Activated CD8-positive, alpha-beta memory T cell treated with anti-CD3 and anti-CD28 coated beads for 4 hours (primary cell): ENCODE measurements around the gene EEPD1.
"Not testable (repeated sequence)": the region's sequence is repeated elsewhere in the genome, so short reads cannot be mapped to it uniquely, and the experiment has no call there.

Experiments used
- DNase-seq, 2 donors: peaks; one replicate each; pipeline ENCODE4 v3.0.0-alpha.2; 2020; ENCODE audit warnings: low read depth in 2 of 2

The EEPD1 gene

DNA sequence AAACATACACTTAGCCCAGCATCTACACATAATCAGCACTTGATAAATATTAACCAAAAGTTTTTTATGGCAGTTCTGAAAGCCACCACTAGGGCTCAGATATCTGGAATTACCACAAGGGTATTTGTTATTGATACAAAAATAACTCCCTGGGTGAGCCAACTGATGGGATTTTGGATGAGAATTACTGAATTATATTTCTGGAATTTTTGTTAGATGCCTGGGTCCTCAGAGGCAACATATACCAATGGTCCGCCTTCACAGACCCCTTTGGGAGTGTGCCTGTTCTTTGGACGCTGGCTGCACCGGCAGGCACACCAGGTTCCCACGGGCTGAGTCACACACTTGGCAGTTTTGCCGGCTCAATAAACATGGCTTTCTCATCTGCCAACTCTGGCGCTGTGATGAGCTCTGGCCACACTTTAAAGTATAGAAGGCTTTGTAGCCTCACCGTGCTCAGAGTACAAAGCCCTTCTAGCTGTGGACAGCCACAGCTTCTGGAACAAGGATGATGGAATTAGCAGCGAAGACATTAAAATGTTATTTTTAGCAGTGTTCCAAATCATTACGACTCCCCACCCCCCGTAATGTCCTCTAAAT lies 24.5 kb upstream of the EEPD1 start:
- no peak for DNase-seq

DNA sequence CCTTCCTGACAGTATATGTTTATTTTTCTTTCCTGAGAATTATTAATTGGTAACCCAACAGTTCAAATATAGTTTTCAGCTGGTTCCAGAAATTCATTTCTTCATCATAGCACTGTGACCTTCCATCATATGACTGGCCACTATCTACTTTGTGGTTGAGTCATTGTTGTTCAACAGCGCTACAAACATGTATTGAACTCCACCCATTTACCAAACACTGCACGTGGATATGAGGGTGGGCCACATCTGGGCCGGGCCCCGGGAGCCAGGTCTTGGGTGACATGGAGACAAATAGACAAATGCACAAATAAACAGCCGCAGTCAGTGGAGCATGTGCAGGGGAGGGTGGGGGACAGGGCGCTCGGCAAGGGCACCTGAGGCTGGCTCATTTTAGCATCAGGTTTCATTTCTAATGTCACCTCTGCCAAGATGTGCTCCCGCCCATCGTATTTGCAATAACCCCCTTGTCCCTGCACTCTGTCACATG lies 24.0 kb upstream of the EEPD1 start:
- no peak for DNase-seq

DNA sequence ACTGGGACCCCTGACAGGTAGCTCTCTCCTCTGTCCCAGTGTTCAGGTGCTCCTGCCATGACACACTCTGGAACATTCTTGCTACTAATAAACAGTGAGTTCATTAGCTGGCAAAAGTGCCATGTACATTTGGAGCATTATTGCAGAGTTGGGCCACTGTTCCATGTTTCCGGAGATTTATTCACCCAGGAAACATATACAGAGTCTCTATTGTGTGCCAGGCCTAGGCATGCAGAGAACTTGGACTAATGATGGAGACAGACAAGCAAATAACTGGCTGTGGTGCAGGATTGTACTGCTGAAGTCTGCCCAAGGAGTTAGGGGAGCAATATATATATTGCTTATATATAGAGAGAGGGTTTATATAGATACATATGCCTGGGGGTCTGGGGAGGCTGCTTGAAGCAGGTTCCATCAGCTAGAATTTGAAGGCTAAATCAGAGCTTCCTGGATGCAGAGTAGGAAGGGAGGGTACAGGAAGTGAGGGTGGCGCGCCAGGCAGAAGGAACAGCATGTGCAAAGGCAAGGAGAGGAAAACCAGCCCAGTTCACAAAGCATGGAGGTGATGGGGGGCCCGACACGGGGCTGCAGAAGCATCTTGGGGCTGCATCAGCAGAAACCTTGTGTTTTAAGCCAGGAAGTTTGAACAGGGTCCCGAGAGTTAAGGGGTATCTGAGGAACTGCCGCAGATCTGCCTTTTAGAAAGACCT lies 22.7 kb upstream of the EEPD1 start:
- no peak for DNase-seq

DNA sequence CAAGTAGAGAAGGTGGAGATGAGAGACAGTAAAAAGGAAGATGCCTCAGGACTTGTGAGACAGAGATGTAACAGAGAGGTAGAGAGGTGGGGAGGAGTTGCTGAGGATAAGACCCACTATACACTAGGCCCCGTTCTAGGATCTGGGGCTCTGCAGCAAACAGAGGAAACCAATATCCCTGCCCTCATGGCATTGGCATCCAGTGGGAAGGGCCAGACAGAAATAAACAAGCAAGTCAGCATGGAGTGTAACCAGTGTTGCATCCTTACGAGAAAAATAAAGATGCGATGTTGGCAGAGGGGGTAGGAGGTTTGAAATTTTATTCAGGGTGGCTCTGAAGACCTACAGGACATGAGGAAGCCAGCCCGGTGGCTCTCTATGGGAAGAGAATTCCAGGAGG lies 22.0 kb upstream of the EEPD1 start:
- no peak for DNase-seq

DNA sequence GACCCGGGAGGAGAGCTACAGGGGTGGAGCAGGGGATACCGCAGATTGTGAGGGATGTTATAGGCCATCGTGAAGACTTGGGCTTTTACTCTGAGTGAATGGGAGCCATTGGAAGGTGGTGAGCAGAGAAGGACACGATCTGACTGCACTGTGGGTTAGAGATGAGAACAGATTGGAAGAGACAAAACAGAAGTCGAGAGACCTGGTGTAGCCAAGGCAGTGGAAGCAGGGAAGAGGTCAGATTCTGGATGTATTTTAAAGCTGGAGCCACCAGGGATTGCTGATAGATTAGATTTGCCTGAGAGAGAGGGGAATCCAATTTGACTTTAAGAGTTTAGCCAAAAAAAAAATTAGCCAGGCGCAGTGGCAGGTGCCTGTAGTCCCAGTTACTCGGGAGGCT lies 21.6 kb upstream of the EEPD1 start:
- no peak for DNase-seq

DNA sequence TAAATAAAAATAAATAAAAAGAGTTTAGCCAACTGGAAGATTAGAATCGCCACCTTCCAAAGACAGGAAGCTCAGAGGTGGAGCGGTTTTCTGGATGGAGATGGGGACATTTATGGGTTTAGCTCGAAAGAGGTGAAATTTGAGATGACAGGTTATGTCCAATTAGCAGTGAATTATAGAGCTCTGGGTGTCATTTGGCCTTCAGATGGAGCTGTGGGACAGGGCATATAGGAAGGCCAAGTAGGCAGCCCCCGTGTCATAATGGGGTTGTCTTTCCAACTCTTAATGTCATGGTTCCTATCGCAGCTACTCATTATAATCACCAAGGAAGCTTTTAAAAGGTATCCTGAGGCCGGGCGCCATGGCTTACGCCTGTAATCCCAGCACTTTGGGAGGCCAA lies 21.0 kb upstream of the EEPD1 start:
- DNase-seq: no peak

DNA sequence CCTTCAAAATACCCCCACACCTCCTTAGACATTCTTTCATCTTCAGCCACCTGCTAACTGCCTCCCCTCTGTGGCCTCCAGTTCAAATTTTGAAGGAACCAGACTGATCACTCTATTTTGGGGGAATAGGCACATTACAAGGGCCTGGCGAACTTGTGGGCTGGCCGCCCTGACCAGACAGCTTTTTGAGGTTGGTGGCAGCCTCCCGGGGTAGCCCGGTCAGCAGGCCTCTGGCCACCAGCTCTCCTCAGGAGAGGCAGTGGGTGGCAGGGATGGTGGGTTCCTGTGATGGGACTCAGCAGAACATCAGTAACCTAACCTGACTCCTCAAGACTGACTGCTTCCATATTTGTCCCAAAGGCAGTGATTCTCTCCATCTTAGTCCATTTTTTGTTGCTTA lies 17.4 kb upstream of the EEPD1 start:
- no peak for DNase-seq

DNA sequence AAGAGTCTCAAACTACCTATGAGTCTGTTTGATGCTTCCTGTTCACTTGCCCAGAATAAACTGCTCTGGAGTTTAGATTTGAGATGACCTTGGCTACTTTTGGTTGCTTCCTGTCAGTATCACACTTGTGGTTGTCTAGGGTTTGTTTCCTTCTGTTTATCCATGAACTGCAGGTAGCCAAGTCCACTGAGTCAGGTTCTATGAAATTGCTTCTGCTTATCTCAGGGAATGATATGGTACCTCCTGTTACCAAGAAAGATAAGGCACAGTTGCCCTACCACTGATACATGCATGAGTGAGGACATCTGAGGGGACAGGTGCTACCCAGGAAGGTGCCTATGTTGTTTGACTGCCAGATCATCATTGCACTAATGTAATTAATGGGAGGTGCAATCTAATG lies 15.8 kb upstream of the EEPD1 start:
- DNase-seq: no peak

DNA sequence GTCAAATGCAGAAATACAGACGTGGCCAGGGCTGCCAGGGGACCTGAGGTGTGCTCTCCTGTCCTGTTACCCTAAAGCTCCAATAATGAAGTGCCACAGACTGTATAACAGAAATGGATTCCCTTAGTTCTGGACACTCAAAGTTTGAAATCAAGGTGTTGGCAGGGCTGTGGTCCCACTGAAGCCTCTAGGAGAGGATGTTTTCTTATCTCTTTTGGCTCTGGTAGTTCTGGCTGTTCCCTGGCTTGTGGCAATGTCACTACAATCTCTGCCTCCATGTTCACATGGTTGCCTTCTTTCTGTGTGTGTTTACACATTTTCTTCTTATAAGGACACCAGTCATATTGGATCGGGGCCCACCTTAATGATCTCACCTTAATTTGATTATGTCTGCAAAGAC lies 15.3 kb upstream of the EEPD1 start:
- DNase-seq: no peak

DNA sequence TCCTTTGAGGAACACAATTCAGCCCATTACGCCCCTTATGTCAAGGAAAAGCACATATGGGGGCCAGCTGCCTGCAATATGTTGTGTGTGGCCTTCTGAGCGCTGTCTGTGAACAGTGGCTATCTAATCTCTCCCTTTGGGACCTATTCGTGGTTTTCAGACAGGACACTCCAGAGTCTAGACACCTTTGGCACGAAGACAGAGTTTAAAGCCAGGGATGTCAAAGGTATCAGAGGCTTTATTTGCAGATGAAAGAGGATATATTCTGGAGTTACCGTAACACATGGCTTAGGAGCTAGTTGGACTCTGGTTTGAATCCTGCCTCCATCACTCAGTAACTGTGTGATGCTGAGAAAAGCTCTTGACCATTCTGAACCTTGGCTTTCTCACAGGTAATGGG lies 14.8 kb upstream of the EEPD1 start:
- DNase-seq: no peak

DNA sequence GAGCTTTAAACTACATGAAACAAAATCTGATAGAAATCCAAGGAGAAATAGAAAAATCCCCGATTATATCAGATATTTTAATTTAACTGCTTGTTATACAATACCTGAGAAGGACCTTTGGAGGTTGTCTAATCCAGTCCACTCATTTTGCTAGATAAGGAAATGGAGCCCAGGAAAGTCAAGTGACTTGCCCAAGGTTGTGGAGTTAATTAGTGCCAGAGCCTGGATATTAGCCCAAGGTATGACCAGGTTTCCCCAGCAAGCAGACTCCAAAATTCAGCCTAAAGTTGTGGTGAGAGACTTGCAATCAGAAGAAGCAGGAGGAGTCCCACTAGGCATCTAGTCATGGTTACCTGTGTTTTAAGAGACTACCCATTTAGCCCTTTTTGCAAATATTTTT lies 11.7 kb upstream of the EEPD1 start:
- DNase-seq: no peak

DNA sequence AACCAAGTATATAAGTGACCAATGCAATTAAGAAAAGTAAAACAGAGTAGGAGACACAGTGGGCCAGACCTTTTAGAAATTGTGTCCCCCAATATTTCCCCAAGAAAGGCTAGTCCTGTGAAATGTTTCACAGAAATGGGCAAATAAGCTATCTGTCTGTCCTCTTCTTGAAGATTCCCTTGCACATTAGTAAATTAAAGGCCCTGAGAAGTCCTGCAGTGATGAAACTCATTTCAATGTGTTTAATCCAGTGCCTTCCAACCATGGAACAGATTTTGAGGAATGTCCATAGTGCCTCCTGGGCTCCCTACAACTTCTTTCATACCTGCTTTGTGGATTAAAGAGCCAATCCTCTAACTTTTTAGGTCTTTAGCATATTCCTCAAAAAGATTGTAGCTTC lies 11.2 kb upstream of the EEPD1 start:
- no peak for DNase-seq

DNA sequence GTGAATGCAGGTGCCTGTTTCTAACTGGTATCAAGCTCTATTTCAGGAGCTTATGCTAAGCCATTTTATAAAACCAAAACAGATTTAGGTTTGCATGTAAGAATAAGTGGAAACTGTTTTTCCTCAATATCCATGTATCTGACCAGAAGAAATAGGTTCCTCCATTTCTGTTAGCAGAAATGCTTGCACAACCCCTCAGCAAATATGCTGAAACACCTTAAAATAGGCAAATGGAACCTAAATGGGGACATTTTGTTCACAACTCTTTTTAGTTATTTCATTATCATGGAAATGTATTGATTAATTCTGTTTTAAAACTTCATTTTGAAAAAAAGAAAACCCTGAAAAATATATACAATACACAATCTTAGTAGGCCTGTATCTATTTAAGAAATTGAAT lies 8.9 kb upstream of the EEPD1 start:
- no peak for DNase-seq

DNA sequence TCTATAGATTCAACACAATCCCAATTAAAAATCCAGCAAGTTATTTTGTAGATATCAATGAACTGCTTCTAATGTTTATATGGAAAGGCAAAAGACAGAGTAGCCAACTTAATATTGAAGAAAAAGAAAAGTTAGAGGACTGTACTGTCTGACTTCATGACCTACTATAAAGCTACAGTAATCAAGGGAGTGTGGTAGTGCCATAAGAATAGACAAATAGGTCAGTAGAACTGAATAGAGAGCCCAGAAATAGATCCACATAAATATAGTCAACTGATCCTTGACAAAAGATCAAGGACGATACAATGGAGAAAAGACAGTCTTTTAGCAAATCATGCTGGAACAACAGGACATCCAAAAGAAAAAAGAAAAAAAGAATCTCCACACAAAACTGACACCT lies 7.4 kb upstream of the EEPD1 start:
- no peak for DNase-seq

DNA sequence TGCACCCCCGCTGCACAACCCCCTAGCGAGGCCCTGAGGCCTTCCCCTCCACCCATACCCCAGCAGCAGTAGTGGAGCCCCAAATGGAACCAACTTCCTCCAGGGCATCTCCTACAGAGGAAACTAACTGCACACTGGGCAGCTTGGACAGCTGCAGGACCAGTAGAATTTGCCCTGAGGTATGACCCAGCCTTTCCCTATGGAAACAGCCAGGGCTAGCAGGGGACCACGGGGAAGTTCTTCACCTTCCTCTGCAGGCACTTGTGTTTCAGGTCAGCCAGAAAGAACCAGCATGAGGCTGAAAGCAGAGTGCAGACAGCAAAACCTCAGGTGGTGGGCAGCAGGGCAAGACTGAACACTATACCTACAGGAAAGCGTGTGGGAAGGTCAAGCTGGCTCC lies 5.7 kb upstream of the EEPD1 start:
- DNase-seq: no peak

DNA sequence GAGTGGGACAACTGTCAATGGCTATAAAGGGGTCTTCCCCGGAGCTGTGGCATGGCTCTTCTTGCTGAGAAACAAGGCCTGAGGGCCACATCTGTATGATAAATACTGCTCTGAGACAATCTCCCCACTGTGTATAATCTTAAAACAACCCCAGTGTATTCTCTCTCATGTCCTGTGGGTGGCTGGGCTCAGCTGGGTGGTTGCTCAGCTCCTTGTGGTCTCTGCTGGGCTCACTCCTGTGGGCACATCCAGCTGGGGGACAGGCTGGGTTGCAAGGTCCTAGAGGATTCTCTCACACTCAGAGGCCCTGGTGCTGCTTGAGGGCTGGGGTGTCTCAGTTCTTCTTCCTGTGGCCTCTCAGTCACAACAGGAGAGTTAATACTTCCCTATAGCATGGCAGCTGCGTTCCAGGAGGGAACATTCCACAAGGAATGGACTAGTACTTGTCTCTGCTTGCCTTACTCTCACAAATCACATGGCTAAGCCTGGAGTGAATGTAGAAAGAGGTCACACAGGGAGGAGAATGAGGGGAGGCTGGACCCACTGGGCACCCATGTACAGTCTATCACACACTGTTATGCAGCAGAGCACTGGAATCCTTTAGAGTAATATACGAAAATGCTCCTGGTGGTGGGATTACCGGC lies 4.5 kb upstream of the EEPD1 start:
- no peak for DNase-seq

DNA sequence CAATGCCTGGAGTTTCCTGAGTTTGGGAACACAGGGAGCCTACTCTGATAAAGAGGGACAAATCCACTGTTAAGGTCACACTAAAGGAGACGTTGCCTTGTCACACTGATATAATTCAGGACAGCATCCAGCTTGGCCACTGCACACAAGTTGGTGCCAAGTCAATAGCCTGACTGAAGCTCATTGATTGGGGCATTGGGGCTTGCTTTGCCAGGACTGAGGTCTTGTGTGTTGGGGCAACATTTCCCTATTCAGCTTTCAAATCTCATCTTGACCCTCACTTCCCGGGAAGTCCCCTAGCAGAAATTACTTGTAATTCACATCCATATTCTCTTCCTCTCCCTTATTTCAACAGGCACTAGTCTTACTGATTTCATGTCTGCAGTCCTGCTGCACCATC lies 3.8 kb upstream of the EEPD1 start:
- not testable (repeated sequence) for DNase-seq

DNA sequence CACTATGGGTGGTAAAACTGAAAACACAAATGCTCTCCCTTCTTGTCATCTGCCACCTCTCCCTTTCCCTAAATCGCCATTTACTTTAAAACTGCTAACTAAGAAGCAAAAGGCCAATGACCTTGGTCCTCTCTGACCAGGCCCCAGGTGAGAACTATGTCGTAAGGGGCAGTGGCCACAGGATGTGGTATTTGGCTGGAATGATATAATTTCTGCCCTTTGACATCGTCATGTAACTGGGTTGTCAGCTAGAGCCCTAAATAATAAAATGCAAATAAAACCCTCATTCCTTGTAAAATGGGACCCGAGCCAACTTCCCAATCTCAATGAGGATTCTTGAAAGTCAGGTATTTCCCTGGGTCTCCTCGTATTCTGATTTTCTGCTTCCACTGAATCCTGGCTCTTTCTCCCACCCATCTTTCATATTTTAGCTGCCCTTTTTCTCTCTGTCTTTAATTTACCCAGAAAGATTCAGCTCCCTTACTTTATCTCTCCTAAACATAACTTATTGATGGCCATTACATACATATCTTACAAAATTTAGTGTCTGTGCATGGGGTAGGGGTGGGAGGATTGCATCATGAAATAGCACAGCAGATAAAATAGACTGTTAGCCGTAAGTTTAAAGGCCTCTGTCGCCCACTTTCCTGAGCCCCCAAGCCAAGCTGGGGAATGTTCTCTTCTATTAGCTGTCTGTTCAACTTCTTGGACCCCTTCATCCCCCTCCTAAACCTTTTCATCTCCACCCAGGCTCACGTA lies 3.2 kb upstream of the EEPD1 start:
- no peak for DNase-seq

DNA sequence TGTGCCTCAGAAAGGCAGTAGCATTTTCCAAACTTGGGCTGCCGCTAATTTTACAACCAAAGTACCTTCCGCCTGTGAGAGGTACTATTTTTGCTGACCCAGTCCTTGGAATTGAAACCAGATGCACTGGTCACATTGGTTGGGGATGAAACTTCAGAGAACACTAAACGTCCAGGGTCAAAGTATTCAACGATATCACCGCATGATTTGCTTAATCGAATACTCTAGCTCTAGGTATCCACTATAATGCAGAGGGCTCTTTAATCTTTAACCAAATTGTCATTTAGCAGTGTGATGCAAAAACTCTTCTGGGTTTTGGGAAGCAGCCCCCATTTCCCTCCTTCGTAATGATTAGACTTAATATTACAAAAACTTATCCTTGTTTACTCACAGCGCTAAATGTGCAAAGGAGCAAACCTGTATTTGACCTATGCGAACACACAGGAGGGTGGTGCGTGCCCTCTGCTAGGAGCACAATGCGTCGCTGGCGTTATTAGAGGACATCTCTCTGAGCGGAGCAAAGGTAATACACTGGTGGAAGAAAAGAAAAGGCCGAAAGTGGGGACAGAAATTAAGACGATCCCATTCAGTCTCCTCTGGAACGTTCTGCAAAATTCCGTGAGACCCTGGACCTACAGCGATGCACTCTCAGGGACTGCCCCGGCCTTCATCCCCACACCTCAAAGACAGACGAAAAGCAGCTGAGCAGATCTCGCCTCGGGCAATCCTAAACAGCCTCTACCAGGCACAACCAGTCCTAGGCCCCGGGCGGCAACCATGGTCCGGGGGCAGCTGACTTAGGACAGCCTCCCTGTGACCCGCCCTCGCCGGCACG lies 916 bp upstream of the EEPD1 start:
- DNase-seq: no peak

DNA sequence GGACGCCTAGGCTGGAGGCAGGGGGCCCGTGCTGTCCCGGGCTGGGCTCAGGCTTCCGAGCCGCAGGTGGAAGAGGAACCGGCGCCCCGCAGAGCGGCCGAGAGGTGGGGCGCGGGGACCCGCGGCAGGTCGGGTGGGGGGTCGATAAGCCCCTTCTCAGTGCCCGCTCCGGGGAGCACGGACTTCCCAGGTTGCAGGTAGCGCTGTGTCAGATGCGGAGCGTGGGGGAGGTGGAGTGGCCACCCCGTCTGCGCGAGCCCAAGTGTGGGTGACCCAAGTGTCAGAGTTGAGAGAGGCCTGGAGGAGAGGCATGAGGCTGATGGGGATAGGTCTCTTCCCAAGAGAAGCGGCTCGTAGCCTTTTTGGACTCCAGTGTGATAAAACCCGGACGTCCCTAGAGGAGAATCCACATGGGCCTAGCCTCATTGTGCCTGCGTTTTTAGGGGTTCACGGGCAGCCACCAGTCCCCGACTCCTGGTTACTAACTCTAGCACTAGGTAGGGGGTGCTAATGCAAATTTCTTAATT lies 580 bp downstream of the EEPD1 start:
- no peak for DNase-seq
